ENCODE data around the gene TOMM70.

The TOMM70 gene

DNA sequence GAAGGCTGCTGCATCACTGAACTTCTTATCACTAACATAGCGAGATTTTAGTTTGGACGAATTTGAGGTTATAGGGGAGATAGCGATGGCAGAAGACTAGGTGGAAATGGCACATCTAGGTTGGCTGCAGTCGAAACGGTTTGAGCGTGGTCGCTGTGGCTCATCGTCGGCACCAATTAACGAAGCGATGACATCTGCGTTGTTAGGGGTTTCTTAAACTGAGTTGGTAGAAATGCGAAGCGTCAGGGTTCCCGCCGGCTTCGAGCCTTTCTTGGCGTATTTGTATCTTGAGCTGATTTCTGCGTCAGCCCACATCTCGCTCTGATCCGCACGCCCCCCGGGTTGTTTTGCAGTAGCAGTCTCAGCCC is 769 bp upstream of the TOMM70 start:
- Mint-ChIP-seq H3K4me3 (peak overlapping the region; percentile 90), H3K4me1 (ENCODE audit: low read depth) (peaks cover 62% of the 10 kb centered on the region), H3K36me3 (ENCODE audit: low read depth) (peaks cover 51% of the 10 kb centered on the region), H3K9me3 (no peaks in the 10 kb centered on the region), H3K27ac (peak overlapping the region; percentile 98), H3K27me3 (no peaks in the 10 kb centered on the region)
- no peak for DNase-seq

- peaks cover 58% of the 10 kb centered on the region for H3K36me3 Mint-ChIP-seq (ENCODE audit: low read depth)
- no peaks in the 10 kb centered on the region for H3K27me3 Mint-ChIP-seq
- H3K4me1 Mint-ChIP-seq (ENCODE audit: low read depth), result peaks cover 71% of the 10 kb centered on the region
- DNase-seq, result no peak
- peak overlapping the region; percentile 90 for H3K4me3 Mint-ChIP-seq
- no peaks in the 10 kb centered on the region for H3K9me3 Mint-ChIP-seq
- peak overlapping the region; percentile 98 for H3K27ac Mint-ChIP-seq
These were observed 490 bp downstream of the TOMM70 start for GRCh38 chr3:100400419-100400779.

GRCh38 chr3:100399341-100400071 is 1.4 kb downstream of the TOMM70 start:
- Mint-ChIP-seq H3K27ac (peak overlapping the region; percentile 98), H3K4me3 (peak overlapping the region; percentile 90), H3K36me3 (ENCODE audit: low read depth) (peaks cover 59% of the 10 kb centered on the region), H3K27me3 (no peaks in the 10 kb centered on the region), H3K9me3 (no peaks in the 10 kb centered on the region), H3K4me1 (ENCODE audit: low read depth) (peaks cover 72% of the 10 kb centered on the region)
- no peak for DNase-seq

DNA sequence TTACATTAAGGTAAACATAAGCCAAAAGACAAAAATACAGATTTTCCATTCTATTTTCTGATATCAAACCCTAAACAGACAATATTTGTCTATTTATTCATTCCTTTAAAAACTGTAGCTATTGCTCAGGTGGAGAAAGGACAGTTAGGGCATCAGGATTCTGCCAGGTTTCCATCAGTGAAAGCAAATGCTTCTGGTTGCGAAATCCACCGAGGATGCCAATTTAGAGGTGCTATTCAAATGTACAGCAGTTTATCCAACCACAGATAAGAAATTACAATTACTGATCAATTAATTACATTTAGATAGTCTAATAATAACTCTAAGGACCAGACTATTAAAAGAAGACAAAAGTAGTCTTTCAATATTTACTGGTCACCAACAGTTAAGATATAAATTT is 3.9 kb downstream of the TOMM70 start:
- Mint-ChIP-seq H3K4me1 (ENCODE audit: low read depth) (peaks cover 63% of the 10 kb centered on the region), H3K36me3 (ENCODE audit: low read depth) (peaks cover 72% of the 10 kb centered on the region), H3K27ac (peak overlapping the region; percentile 11), H3K27me3 (no peaks in the 10 kb centered on the region), H3K9me3 (no peaks in the 10 kb centered on the region), H3K4me3 (no peak overlapping the region)
- no peak for DNase-seq

GRCh38 chr3:100395679-100396431 is 5.0 kb downstream of the TOMM70 start:
- no peak for DNase-seq
- H3K4me3 Mint-ChIP-seq, result no peak overlapping the region
- H3K9me3 Mint-ChIP-seq, result no peaks in the 10 kb centered on the region
- peaks cover 60% of the 10 kb centered on the region for H3K4me1 Mint-ChIP-seq (ENCODE audit: low read depth)
- H3K27ac Mint-ChIP-seq, result peak overlapping the region; percentile 74
- peaks cover 67% of the 10 kb centered on the region for H3K36me3 Mint-ChIP-seq (ENCODE audit: low read depth)
- no peaks in the 10 kb centered on the region for H3K27me3 Mint-ChIP-seq

DNA sequence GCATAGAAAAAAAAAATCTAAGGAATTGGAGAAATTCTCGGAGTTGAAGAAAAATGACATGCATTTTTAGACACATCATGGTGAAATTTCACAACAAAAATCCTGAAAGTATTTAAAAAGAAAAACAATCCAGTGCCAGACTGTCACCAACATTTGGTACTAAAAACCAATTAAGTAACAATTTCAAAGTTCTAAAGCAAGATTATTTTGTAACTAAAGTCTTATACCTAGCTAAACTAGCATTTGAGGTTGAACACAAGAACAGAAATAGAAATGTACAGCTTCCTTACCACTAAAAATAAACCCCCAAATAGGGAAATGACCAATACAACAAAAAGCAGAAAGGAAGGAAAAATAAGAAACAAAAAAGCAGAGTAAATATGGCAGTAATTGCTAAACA is 11.9 kb downstream of the TOMM70 start:
- Mint-ChIP-seq H3K27ac (no peak overlapping the region), H3K27me3 (no peaks in the 10 kb centered on the region), H3K4me1 (ENCODE audit: low read depth) (peaks cover 20% of the 10 kb centered on the region), H3K36me3 (ENCODE audit: low read depth) (peaks cover 76% of the 10 kb centered on the region), H3K9me3 (peaks cover 3% of the 10 kb centered on the region), H3K4me3 (no peak overlapping the region)
- DNase-seq, result no peak

- no peaks in the 10 kb centered on the region for H3K27me3 Mint-ChIP-seq
- H3K4me1 Mint-ChIP-seq (ENCODE audit: low read depth), result peaks cover 9% of the 10 kb centered on the region
- H3K27ac Mint-ChIP-seq, result peak overlapping the region; percentile 33
- no peak overlapping the region for H3K4me3 Mint-ChIP-seq
- no peak for DNase-seq
- peaks cover 3% of the 10 kb centered on the region for H3K9me3 Mint-ChIP-seq
- peaks cover 86% of the 10 kb centered on the region for H3K36me3 Mint-ChIP-seq (ENCODE audit: low read depth)
These were observed 14.3 kb downstream of the TOMM70 start for GRCh38 chr3:100386437-100387074.

GRCh38 chr3:100384733-100385525 is 16.0 kb downstream of the TOMM70 start:
- peaks cover 94% of the 10 kb centered on the region for H3K36me3 Mint-ChIP-seq (ENCODE audit: low read depth)
- DNase-seq, result no peak
- peaks cover 3% of the 10 kb centered on the region for H3K9me3 Mint-ChIP-seq
- no peak overlapping the region for H3K27ac Mint-ChIP-seq
- H3K27me3 Mint-ChIP-seq, result no peaks in the 10 kb centered on the region
- peaks cover 9% of the 10 kb centered on the region for H3K4me1 Mint-ChIP-seq (ENCODE audit: low read depth)
- H3K4me3 Mint-ChIP-seq, result no peak overlapping the region

DNA sequence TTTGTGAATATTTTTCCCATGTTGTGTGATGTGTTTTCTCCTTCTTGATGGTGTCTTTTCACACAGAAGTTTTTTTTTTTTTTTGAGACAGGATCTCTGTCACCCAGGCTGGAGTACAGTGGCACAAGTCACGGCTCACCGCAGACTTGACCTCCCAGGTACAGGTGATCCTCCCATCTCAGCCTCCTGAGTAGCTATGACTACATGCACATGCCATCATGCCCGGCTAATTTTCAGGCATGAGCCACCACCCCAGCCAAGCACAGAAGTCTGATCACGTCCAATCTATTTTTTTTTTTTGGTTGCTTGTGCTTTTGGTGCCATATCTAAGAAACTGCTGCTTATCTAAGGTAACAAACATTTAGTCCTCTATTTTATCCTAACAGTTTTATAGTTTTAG is 24.6 kb downstream of the TOMM70 start:
- Mint-ChIP-seq H3K27me3 (no peaks in the 10 kb centered on the region), H3K9me3 (no peaks in the 10 kb centered on the region), H3K4me3 (no peak overlapping the region), H3K4me1 (ENCODE audit: low read depth) (peaks cover 1% of the 10 kb centered on the region), H3K27ac (no peak overlapping the region), H3K36me3 (ENCODE audit: low read depth) (peaks cover 89% of the 10 kb centered on the region)
- no peak for DNase-seq

- DNase-seq, result no peak
- Mint-ChIP-seq H3K4me1 (ENCODE audit: low read depth) (peaks cover 1% of the 10 kb centered on the region), H3K27me3 (no peaks in the 10 kb centered on the region), H3K27ac (no peak overlapping the region), H3K4me3 (no peak overlapping the region), H3K9me3 (no peaks in the 10 kb centered on the region), H3K36me3 (ENCODE audit: low read depth) (peaks cover 90% of the 10 kb centered on the region)
These were observed 26.4 kb downstream of the TOMM70 start for GRCh38 chr3:100374521-100374920.

DNA sequence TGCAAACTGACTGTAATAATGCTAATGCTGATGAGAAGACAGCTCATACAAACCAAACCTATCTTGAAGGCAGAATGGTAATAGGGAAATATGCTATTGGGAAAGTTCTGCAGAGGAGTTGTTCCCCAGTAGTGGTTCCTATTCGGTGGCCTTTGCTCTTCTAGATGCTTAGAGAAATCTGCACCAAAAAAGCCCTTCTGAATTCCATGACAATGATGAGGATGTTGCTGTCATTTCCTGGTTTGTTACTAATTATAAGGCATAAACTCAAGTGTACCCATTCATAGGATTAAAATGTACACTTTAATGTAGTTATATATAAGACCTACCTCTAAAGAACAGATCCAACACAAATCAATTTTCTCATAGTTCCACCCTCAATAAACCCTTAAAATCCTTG is 30.1 kb downstream of the TOMM70 start:
- DNase-seq, result no peak
- peaks cover 94% of the 10 kb centered on the region for H3K36me3 Mint-ChIP-seq (ENCODE audit: low read depth)
- H3K4me1 Mint-ChIP-seq (ENCODE audit: low read depth), result no peaks in the 10 kb centered on the region
- no peak overlapping the region for H3K4me3 Mint-ChIP-seq
- H3K27me3 Mint-ChIP-seq, result no peaks in the 10 kb centered on the region
- H3K9me3 Mint-ChIP-seq, result no peaks in the 10 kb centered on the region
- no peak overlapping the region for H3K27ac Mint-ChIP-seq

DNA sequence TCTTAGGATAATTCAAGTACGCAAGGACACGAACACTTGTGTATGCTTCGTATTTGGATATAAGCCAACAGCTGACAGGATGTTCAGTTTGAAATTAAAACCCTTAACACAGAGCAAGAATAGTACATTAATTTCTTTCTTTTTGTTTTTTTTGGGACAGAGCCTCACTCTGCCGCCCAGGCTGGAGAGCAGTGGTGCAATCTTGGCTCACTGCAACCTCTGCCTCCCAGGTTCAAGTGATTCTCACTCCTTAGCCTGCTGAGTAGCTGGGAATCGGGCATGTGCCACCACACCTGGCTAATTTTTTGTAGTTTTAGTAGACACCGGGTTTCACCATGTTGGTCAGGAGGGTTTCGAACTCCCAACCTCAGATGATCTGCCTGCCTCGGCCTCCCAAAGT is 32.4 kb downstream of the TOMM70 start:
- no peak for DNase-seq
- Mint-ChIP-seq H3K4me3 (no peak overlapping the region), H3K4me1 (ENCODE audit: low read depth) (no peaks in the 10 kb centered on the region), H3K36me3 (ENCODE audit: low read depth) (peaks cover 97% of the 10 kb centered on the region), H3K9me3 (no peaks in the 10 kb centered on the region), H3K27ac (no peak overlapping the region), H3K27me3 (no peaks in the 10 kb centered on the region)

GRCh38 chr3:100366424-100366823 is 34.5 kb downstream of the TOMM70 start:
- no peak for DNase-seq
- Mint-ChIP-seq H3K27me3 (no peaks in the 10 kb centered on the region), H3K27ac (no peak overlapping the region), H3K4me1 (ENCODE audit: low read depth) (no peaks in the 10 kb centered on the region), H3K4me3 (no peak overlapping the region), H3K9me3 (no peaks in the 10 kb centered on the region), H3K36me3 (ENCODE audit: low read depth) (peaks cover 99% of the 10 kb centered on the region)

GRCh38 chr3:100364421-100364820 is 36.5 kb downstream of the TOMM70 start:
- Mint-ChIP-seq H3K36me3 (ENCODE audit: low read depth) (peaks cover 99% of the 10 kb centered on the region), H3K27ac (no peak overlapping the region), H3K4me1 (ENCODE audit: low read depth) (no peaks in the 10 kb centered on the region), H3K9me3 (no peaks in the 10 kb centered on the region), H3K4me3 (no peak overlapping the region), H3K27me3 (no peaks in the 10 kb centered on the region)
- DNase-seq, result no peak
